Tibial nerve (tissue), 4 donors: ENCODE results near the gene TMEM132C. TPM values are rescaled to one million over a fixed set of nuclear protein-coding genes. Genes with fewer than 3 reads are reported as not detected.
A peak's percentile ranks its signal among the peaks of the same experiment; 100 is the strongest.

Experiments used
- DNase-seq, 2 donors: peaks; one replicate each; pipeline ENCODE4 v3.0.0-alpha.2; 2019; ENCODE audit warnings: low spot score in 2 of 2
- H3K27ac ChIP-seq, 4 donors: fragments of 200-600 bp; sonication (generic) in 3 of 4; one replicate each; pipeline ENCODE4 v1.5.1; 2017 to 2019; ENCODE audit warnings: mild to moderate bottlenecking in 1 of 4
- H3K27me3 ChIP-seq, 2 donors: fragments of 200-600 bp; sonication (generic) in 1 of 2; one replicate each; pipeline versions ENCODE4 v1.5.1 to v1.6.0; 2017 to 2019
- H3K36me3 ChIP-seq, 3 donors: fragments of 200-600 bp; sonication (generic); one replicate each; pipeline ENCODE4 v1.5.1; 2018 to 2019
- H3K4me1 ChIP-seq, 4 donors: fragments of 200-600 bp; sonication (generic) in 3 of 4; one replicate each; pipeline ENCODE4 v1.5.1; 2017 to 2019
- H3K4me3 ChIP-seq, 4 donors: fragments of 200-600 bp; sonication (generic) in 3 of 4; one replicate each; pipeline ENCODE4 v1.5.1; 2017 to 2019; ENCODE audit warnings: mild to moderate bottlenecking in 1 of 4, moderate library complexity in 1 of 4
- H3K9me3 ChIP-seq, 4 donors: fragments of 200-600 bp; sonication (generic) in 3 of 4; one replicate each; pipeline ENCODE4 v1.5.1; 2017 to 2019
- EP300 ChIP-seq, 2 donors: sonication (generic); formaldehyde crosslinking; IDR thresholded peaks; one replicate each; pipeline ENCODE4 v1.6.1; 2017; ENCODE audit warnings: antibody characterized with exemption in 2 of 2, mild to moderate bottlenecking in 1 of 2
- POLR2A ChIP-seq, 2 donors: fragments of 450-650 bp; IDR thresholded peaks; one replicate each; pipeline ENCODE4 v1.6.1; 2017; ENCODE audit warnings: antibody characterized with exemption in 2 of 2, mild to moderate bottlenecking in 2 of 2, moderate library complexity in 2 of 2
- WGBS, 2 donors: methylation state at CpG; one replicate each; pipeline ENCODE4 v1.1.5; 2018; 5-methylcytosine and 5-hydroxymethylcytosine counted together
- total RNA-seq, 4 donors: library from RNA; depleted of rRNA; stranded (reverse); fragments of >200 nt; gene quantifications; one replicate each; pipeline ENCODE4 v1.1.0, GENCODE V29; 2016
- TF ChIP-seq, protein P1 (sequence below), 5 experiments: fragments of 200-600 bp in 3 of 5; fragments of 450-650 bp in 2 of 5; sonication (generic) in 3 of 5; IDR thresholded peaks; one replicate each; pipeline ENCODE4 v1.5.1; 2016 to 2019; ENCODE audit warnings: antibody characterized with exemption in 5 of 5, mild to moderate bottlenecking in 3 of 5, moderate library complexity in 2 of 5

Gene TMEM132C
- total RNA-seq, 4 donors from 2014 or later: 8.2 to 17.4 (median 12.4) TPM

DNA sequence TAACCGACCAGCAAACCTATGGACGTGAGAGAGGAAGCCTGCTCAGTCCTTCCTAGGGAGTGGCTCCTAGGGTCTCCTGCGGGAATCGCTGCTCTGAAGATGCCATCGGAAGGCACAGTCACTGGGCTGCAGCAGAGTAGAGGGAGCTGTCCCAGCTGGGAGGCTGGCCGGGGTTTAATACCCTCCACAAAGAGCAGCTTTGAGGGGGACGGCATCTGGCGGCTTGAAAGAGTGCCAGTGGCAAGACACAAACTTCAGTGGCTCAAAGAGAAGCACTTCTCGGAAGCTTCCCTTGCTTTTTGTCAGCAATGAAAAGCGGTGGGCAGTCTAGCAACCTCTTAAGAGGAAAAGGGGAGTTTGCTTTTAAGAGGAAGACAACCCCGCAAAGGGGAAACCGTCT is 114.6 kb downstream of the TMEM132C start:
- peak overlapping the region in 1 of 4 donors; percentile 11 for H3K4me3 ChIP-seq
- no peaks in the 10 kb centered on the region for H3K36me3 ChIP-seq
- peaks cover 0 to 4% of the 10 kb centered on the region in 2 donors for H3K27me3 ChIP-seq
- H3K4me1 ChIP-seq: peaks cover 0 to 11% (median 0%) of the 10 kb centered on the region in 4 donors
- H3K27ac ChIP-seq: peak overlapping the region in 2 of 4 donors; percentile 5 to 67
- no peaks in the 10 kb centered on the region for H3K9me3 ChIP-seq
- TF ChIP-seq, protein P1, sequence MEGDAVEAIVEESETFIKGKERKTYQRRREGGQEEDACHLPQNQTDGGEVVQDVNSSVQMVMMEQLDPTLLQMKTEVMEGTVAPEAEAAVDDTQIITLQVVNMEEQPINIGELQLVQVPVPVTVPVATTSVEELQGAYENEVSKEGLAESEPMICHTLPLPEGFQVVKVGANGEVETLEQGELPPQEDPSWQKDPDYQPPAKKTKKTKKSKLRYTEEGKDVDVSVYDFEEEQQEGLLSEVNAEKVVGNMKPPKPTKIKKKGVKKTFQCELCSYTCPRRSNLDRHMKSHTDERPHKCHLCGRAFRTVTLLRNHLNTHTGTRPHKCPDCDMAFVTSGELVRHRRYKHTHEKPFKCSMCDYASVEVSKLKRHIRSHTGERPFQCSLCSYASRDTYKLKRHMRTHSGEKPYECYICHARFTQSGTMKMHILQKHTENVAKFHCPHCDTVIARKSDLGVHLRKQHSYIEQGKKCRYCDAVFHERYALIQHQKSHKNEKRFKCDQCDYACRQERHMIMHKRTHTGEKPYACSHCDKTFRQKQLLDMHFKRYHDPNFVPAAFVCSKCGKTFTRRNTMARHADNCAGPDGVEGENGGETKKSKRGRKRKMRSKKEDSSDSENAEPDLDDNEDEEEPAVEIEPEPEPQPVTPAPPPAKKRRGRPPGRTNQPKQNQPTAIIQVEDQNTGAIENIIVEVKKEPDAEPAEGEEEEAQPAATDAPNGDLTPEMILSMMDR (IDR thresholded peaks at IDR 0.05): no peak
- no peak for TF ChIP-seq POLR2A (IDR thresholded peaks at IDR 0.05)
- TF ChIP-seq EP300 (IDR thresholded peaks at IDR 0.05): no peak
- no peak for DNase-seq
- 8% methylated on average over 12 of the region's 12 CpGs for WGBS, 2 donors

DNA sequence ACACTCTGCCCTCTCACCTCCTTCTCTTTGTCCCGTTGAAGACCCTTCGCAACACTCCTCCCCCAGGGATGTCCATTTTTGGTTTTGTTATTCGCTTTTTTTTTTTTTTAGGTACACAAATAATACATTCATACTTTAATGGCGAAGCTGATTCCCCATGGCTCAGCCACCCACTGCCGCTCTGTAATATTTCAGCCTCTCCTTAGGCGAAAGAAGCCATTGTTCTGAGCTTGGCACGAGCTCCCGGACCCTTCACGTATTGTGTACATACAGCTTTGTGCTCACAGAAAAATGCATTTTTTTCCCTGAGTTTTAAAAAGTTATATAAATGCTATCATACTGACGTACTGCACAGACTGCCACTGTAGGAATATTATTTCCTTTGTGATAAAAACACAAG is 115.0 kb downstream of the TMEM132C start:
- WGBS, 2 donors: 10 to 21% methylated on average over 10 of the region's 10 CpGs
- no peak for DNase-seq
- peak overlapping the region in 2 of 4 donors; percentile 5 to 67 for H3K27ac ChIP-seq
- no peaks in the 10 kb centered on the region for H3K9me3 ChIP-seq
- H3K36me3 ChIP-seq: no peaks in the 10 kb centered on the region
- H3K27me3 ChIP-seq: peaks cover 0 to 4% of the 10 kb centered on the region in 2 donors
- H3K4me3 ChIP-seq: peak overlapping the region in 1 of 4 donors; percentile 11
- H3K4me1 ChIP-seq: peaks cover 0 to 11% (median 0%) of the 10 kb centered on the region in 4 donors
- TF ChIP-seq, protein P1 (IDR thresholded peaks at IDR 0.05): no peak
- TF ChIP-seq EP300 (IDR thresholded peaks at IDR 0.05) (no peak), POLR2A (IDR thresholded peaks at IDR 0.05) (no peak)

DNA sequence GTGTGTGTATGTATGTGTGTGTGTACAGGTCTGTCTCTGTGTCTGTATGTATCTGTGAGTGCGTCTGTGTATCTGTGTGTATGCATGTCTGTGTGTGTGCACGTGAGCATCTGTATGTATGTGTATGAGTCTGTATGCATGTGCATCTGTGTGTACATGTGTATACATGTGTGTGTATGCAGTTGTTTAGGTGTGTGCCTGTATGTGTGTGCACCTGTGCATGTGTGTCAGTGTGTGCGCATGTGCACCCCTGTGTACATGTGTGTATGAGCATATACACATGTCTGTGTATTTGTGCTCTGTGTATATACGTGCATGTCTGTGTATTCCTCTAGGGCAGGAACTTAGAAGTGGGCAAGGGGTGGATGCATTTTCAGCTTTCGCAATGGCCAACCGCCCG is 116.0 kb downstream of the TMEM132C start:
- WGBS, 2 donors: 76 to 84% methylated on average over 7 of the region's 7 CpGs
- Histone ChIP-seq H3K9me3 (no peaks in the 10 kb centered on the region), H3K27ac (no peak overlapping the region), H3K36me3 (no peaks in the 10 kb centered on the region), H3K4me3 (no peak overlapping the region), H3K27me3 (peaks cover 0 to 4% of the 10 kb centered on the region in 2 donors), H3K4me1 (peaks cover 0 to 12% (median 0%) of the 10 kb centered on the region in 4 donors)
- TF ChIP-seq, protein P1 (IDR thresholded peaks at IDR 0.05): no peak
- TF ChIP-seq EP300 (IDR thresholded peaks at IDR 0.05): no peak
- TF ChIP-seq POLR2A (IDR thresholded peaks at IDR 0.05): no peak
- DNase-seq: no peak

DNA sequence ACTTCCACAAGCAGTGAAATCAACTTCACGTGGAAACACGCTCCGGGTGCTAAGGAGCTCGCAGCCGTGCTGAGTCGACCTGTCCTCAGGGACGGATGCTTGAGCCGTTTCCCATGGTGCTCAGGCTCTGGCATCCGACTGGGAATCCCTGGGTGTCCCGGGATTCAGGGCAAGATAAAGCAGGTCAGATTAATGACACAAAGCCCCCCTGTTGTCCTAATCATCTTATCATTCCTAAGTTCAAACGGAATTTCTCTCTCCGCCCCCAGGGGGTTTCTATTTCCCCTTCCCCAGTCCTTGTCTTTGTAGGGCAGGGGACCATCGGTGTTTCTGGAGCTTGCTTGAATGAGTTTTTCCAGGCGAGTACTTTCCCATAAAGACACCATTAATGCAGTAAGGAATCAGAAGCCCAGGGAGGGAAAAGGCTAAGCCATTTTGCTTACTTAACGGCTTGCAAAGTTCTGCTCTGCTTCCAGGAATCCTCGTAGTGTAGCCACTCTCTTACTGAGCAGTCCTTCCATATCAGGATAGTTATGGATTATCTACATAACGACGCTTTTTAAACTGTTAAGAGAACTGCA is 116.5 kb downstream of the TMEM132C start:
- WGBS, 2 donors: 45 to 52% methylated on average over 18 of the region's 18 CpGs
- Histone ChIP-seq H3K36me3 (no peaks in the 10 kb centered on the region), H3K4me3 (no peak overlapping the region), H3K27ac (no peak overlapping the region), H3K9me3 (no peaks in the 10 kb centered on the region), H3K4me1 (peaks cover 0 to 17% (median 0%) of the 10 kb centered on the region in 4 donors), H3K27me3 (peaks cover 0 to 4% of the 10 kb centered on the region in 2 donors)
- DNase-seq: no peak
- TF ChIP-seq, protein P1 (IDR thresholded peaks at IDR 0.05): no peak
- TF ChIP-seq POLR2A (IDR thresholded peaks at IDR 0.05) (no peak), EP300 (IDR thresholded peaks at IDR 0.05) (no peak)

DNA sequence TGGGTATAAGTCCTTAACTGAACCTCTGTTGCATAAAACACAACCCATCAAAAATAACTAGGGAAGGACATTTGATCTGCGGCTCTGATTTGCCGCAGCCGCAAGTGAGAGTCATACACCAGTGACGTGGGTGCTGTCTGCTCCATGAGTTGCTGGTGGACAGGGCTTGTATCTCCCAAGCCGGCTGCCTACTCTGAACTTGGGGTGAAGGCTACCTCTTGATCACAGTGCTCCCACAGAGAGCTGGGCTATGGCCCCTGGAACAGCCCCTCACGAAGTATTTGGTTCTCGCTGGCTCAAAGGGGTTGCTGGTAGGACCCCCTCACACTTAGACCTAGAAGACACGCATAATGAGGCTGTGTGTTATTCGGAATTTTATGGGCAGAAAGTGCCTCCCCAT is 118.8 kb downstream of the TMEM132C start:
- peaks cover 0 to 4% of the 10 kb centered on the region in 2 donors for H3K27me3 ChIP-seq
- H3K27ac ChIP-seq: no peak overlapping the region
- TF ChIP-seq EP300 (IDR thresholded peaks at IDR 0.05) (no peak), POLR2A (IDR thresholded peaks at IDR 0.05) (no peak)
- TF ChIP-seq, protein P1 (IDR thresholded peaks at IDR 0.05): no peak
- DNase-seq: no peak
- H3K4me1 ChIP-seq: peaks cover 0 to 23% (median 0%) of the 10 kb centered on the region in 4 donors
- no peak overlapping the region for H3K4me3 ChIP-seq
- 90 to 91% methylated on average over 9 of the region's 9 CpGs for WGBS, 2 donors
- H3K36me3 ChIP-seq: no peaks in the 10 kb centered on the region
- no peaks in the 10 kb centered on the region for H3K9me3 ChIP-seq
